Upper lobe of left lung (tissue), 6 donors: Measurements from ENCODE around the gene TRIM43B. TPM values are rescaled to one million over a fixed set of nuclear protein-coding genes. Genes with fewer than 3 reads are reported as not detected.
A peak's percentile ranks its signal among the peaks of the same experiment; 100 is the strongest.
"Not testable (repeated sequence)": the region's sequence is repeated elsewhere in the genome, so short reads cannot be mapped to it uniquely, and the experiment has no call there.

Source experiments
- ATAC-seq, 2 donors: fragments of 200-7000 bp; cut with Tn5 transposase; one replicate each; pipeline ENCODE4 v1.9.1; 2022; ENCODE audit warnings: mild to moderate bottlenecking in 2 of 2, moderate library complexity in 2 of 2; ENCODE audit not compliant: low FRiP score in 2 of 2
- DNase-seq, 2 donors: peaks; one replicate each; pipeline ENCODE4 v3.0.0-alpha.2; 2019 to 2020
- H3K27ac ChIP-seq, 4 donors: fragments of 200-600 bp; sonication (generic); one replicate each; pipeline ENCODE4 v1.5.1; 2016 to 2019
- H3K27me3 ChIP-seq, 4 donors: fragments of 200-600 bp; sonication (generic); one replicate each; pipeline ENCODE4 v1.5.1; 2017 to 2019
- H3K36me3 ChIP-seq, 4 donors: fragments of 200-600 bp; sonication (generic); one replicate each; pipeline ENCODE4 v1.5.1; 2016 to 2019
- H3K4me1 ChIP-seq, 4 donors: fragments of 200-600 bp; sonication (generic); one replicate each; pipeline ENCODE4 v1.5.1; 2018 to 2019
- H3K4me3 ChIP-seq, 4 donors: fragments of 200-600 bp; sonication (generic); one replicate each; pipeline ENCODE4 v1.5.1; 2017 to 2019; ENCODE audit warnings: mild to moderate bottlenecking in 2 of 4, moderate library complexity in 1 of 4
- H3K9me3 ChIP-seq, 4 donors: fragments of 200-600 bp; sonication (generic); one replicate each; pipeline ENCODE4 v1.5.1; 2018 to 2019
- CTCF ChIP-seq, 6 experiments: fragments of 450-650 bp in 4 of 6; fragments of 200-600 bp in 2 of 6; sonication (generic) in 2 of 6; IDR thresholded peaks; one replicate each; pipeline ENCODE4 v1.5.1; 2016 to 2019; ENCODE audit warnings: antibody characterized with exemption in 6 of 6
- EP300 ChIP-seq, 4 donors: sonication (generic); formaldehyde crosslinking; IDR thresholded peaks; one replicate each; pipeline ENCODE4 v1.5.1; 2017; ENCODE audit warnings: antibody characterized with exemption in 4 of 4, control low read depth in 2 of 4
- POLR2A ChIP-seq, 4 donors: fragments of 450-650 bp; IDR thresholded peaks; one replicate each; pipeline ENCODE4 v1.5.1; 2016 to 2017; ENCODE audit warnings: antibody characterized with exemption in 4 of 4, mild to moderate bottlenecking in 2 of 4
- POLR2AphosphoS5 ChIP-seq, 2 donors: sonication (generic); formaldehyde crosslinking; IDR thresholded peaks; one replicate each; pipeline ENCODE4 v1.5.1; 2017; ENCODE audit warnings: antibody characterized with exemption in 2 of 2
- WGBS, 2 donors: methylation state at CpG; one replicate each; pipeline ENCODE4 v1.1.5; 2017 to 2018; 5-methylcytosine and 5-hydroxymethylcytosine counted together
- total RNA-seq, 6 donors: library from RNA; depleted of rRNA in 4 of 6; stranded (reverse); fragments of >200 nt in 4 of 6; gene quantifications; one replicate each; pipeline versions ENCODE4 v1.1.0 to v1.2.1, GENCODE V29; 2016 to 2021
- donor health status: DM: no; HTN: no; CAD: no; lungs with moderate emphysema.
- donor health status: DM: no; HTN: yes; CAD: no; lungs with severe emphysema.

TRIM43B gene
- total RNA-seq, 6 donors from 2014 or later, result not detected

- no peak for DNase-seq
- Histone ChIP-seq H3K36me3 (no peaks in the 10 kb centered on the region), H3K27me3 (no peaks in the 10 kb centered on the region), H3K4me1 (no peaks in the 10 kb centered on the region), H3K27ac (no peak overlapping the region), H3K4me3 (no peak overlapping the region), H3K9me3 (no peaks in the 10 kb centered on the region)
- TF ChIP-seq EP300 (IDR thresholded peaks at IDR 0.05) (no peak), POLR2AphosphoS5 (IDR thresholded peaks at IDR 0.05) (no peak), POLR2A (IDR thresholded peaks at IDR 0.05) (no peak), CTCF (IDR thresholded peaks at IDR 0.05) (no peak)
- no peak for ATAC-seq
- WGBS, 2 donors, result 77 to 79% methylated on average over 4 of the region's 4 CpGs
Observed at GRCh38 chr2:95505222-95505621, 20.7 kb upstream of the TRIM43B start.

- Histone ChIP-seq H3K9me3 (no peaks in the 10 kb centered on the region), H3K4me3 (no peak overlapping the region), H3K27me3 (no peaks in the 10 kb centered on the region), H3K4me1 (no peaks in the 10 kb centered on the region), H3K36me3 (no peaks in the 10 kb centered on the region), H3K27ac (no peak overlapping the region)
- ATAC-seq (no peak), DNase-seq (no peak)
- no peak for TF ChIP-seq POLR2AphosphoS5 (IDR thresholded peaks at IDR 0.05)
- no peak for TF ChIP-seq CTCF (IDR thresholded peaks at IDR 0.05)
- TF ChIP-seq EP300 (IDR thresholded peaks at IDR 0.05), result no peak
- TF ChIP-seq POLR2A (IDR thresholded peaks at IDR 0.05), result no peak
Observed at GRCh38 chr2:95500854-95501253, 16.3 kb upstream of the TRIM43B start.

- H3K36me3 ChIP-seq, H3K4me1 ChIP-seq, H3K9me3 ChIP-seq, ATAC-seq, H3K27ac ChIP-seq, H3K4me3 ChIP-seq, H3K27me3 ChIP-seq, DNase-seq: not testable (repeated sequence)
- WGBS, 2 donors, result 70 to 77% methylated on average over 1 of the region's 1 CpG
Observed at GRCh38 chr2:95492076-95492475, 7.5 kb upstream of the TRIM43B start.

GRCh38 chr2:95475025-95475424 is 9.5 kb downstream of the TRIM43B start:
- not testable (repeated sequence) for H3K27ac ChIP-seq, H3K27me3 ChIP-seq, H3K9me3 ChIP-seq, ATAC-seq, H3K36me3 ChIP-seq, DNase-seq, H3K4me1 ChIP-seq, H3K4me3 ChIP-seq
- WGBS, 2 donors, result no CpG with 5 or more reads among the region's 3 CpGs

GRCh38 chr2:95467984-95468383 is 16.6 kb downstream of the TRIM43B start:
- H3K9me3 ChIP-seq, H3K4me3 ChIP-seq, H3K36me3 ChIP-seq, H3K27ac ChIP-seq, H3K27me3 ChIP-seq, DNase-seq, H3K4me1 ChIP-seq, ATAC-seq: not testable (repeated sequence)
- WGBS, 2 donors, result no CpG with 5 or more reads among the region's 3 CpGs

GRCh38 chr2:95466572-95466971 is 18.0 kb downstream of the TRIM43B start:
- ATAC-seq, H3K27me3 ChIP-seq, H3K36me3 ChIP-seq, H3K4me3 ChIP-seq, H3K27ac ChIP-seq, H3K9me3 ChIP-seq, H3K4me1 ChIP-seq, DNase-seq: not testable (repeated sequence)
- no CpG with 5 or more reads among the region's 2 CpGs for WGBS, 2 donors

- H3K4me1 ChIP-seq, ATAC-seq, H3K9me3 ChIP-seq, H3K27ac ChIP-seq, H3K4me3 ChIP-seq, H3K36me3 ChIP-seq, DNase-seq, H3K27me3 ChIP-seq: not testable (repeated sequence)
- no CpG with 5 or more reads among the region's 3 CpGs for WGBS, 2 donors
Observed at GRCh38 chr2:95463292-95463691, 21.3 kb downstream of the TRIM43B start.

- H3K4me1 ChIP-seq, H3K4me3 ChIP-seq, H3K27me3 ChIP-seq, ATAC-seq, H3K36me3 ChIP-seq, H3K9me3 ChIP-seq, DNase-seq, H3K27ac ChIP-seq: not testable (repeated sequence)
- WGBS, 2 donors, result no CpG with 5 or more reads among the region's 2 CpGs
Observed at GRCh38 chr2:95445317-95445716, 39.2 kb downstream of the TRIM43B start.

- H3K4me3 ChIP-seq, DNase-seq, H3K27me3 ChIP-seq, H3K9me3 ChIP-seq, H3K4me1 ChIP-seq, H3K36me3 ChIP-seq, H3K27ac ChIP-seq: not testable (repeated sequence)
- no CpG with 5 or more reads among the region's 2 CpGs for WGBS, 2 donors
- peak in 1 of 2 donors; percentile 90 for ATAC-seq
Observed at GRCh38 chr2:95442474-95443099, 42.0 kb downstream of the TRIM43B start.

- ATAC-seq, result peak in 1 of 2 donors; percentile 37
- 50% methylated on average over 3 of the region's 5 CpGs; no CpG with 5 or more reads in 1 of the 2 donors for WGBS, 2 donors
- H3K4me1 ChIP-seq, H3K36me3 ChIP-seq, DNase-seq, H3K4me3 ChIP-seq, H3K9me3 ChIP-seq, H3K27me3 ChIP-seq, H3K27ac ChIP-seq: not testable (repeated sequence)
Observed at GRCh38 chr2:95435872-95436209, 48.7 kb downstream of the TRIM43B start.

GRCh38 chr2:95435162-95435871 is 49.2 kb downstream of the TRIM43B start:
- no CpG with 5 or more reads among the region's 30 CpGs for WGBS, 2 donors
- H3K4me1 ChIP-seq, H3K4me3 ChIP-seq, H3K36me3 ChIP-seq, H3K9me3 ChIP-seq, DNase-seq, H3K27ac ChIP-seq, H3K27me3 ChIP-seq: not testable (repeated sequence)
- ATAC-seq, result peak; percentile 61 to 67
